COLO829 (cell line): Measurements from ENCODE around the gene SDCCAG8.

Source experiments
- DNase-seq: peaks from one replicate; pipeline ENCODE4 v3.0.0; 2012; ENCODE audit warnings: low spot score

The SDCCAG8 gene

DNA sequence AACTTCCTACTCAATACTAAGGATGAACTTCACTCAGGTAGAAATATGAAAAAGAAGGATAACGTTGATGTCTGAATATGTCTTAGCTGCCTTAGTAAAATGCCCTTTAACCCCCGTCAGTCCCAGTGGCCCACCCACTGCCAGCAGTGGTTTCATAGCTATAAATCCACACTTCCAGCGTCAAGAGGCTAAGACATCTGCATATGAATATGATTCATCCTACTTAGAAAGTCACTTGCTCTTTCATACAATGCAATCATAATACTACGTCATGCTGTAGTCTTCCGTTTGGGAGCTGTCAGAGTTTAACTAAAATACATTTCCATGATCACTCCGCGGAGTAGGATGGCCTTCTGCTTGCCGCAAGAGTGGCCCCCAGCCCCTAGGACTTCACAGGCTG is 247.3 kb downstream of the SDCCAG8 start:
- no peak for DNase-seq

DNA sequence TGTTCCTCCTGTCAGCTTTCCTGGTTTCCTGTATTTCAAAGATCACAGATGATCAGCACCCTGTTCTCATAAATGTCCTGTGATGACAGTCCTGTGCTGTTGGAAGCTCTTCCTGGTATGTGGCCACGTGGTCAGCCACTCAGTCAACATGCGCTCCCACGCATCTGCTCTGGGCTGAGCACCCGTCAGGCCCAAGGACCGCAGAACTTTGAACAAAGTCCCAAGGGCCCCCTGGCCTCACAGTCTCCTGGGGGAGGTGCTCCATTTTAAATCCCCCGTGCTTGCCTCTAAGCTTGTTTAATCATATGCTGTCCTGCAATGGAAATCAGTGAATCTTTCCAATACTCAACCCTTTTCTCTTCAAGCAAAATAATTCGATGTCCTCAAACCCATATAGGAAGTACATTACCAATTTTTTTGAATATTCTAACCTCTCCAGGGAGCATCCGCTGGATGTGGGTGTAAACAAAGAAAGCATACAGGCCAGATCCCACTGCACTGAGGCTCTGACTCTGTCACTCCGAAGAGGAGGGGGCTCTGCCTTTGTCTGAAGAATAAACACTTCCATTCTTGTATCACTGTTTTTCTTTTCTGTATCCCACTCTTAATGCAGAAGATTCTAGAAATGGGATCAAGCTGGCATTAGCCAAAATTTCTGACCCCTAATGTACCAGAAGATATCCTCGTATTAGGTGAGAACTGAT is 250.3 kb downstream of the SDCCAG8 start:
- DNase-seq, result no peak

- no peak for DNase-seq
These were observed 251.3 kb downstream of the SDCCAG8 start for GRCh38 chr1:243507001-243507671.

- DNase-seq, result no peak
These were observed 251.9 kb downstream of the SDCCAG8 start for GRCh38 chr1:243507672-243508302.

GRCh38 chr1:243508303-243508713 is 252.5 kb downstream of the SDCCAG8 start:
- DNase-seq, result no peak

- no peak for DNase-seq
These were observed 253.1 kb downstream of the SDCCAG8 start for GRCh38 chr1:243508943-243509342.

DNA sequence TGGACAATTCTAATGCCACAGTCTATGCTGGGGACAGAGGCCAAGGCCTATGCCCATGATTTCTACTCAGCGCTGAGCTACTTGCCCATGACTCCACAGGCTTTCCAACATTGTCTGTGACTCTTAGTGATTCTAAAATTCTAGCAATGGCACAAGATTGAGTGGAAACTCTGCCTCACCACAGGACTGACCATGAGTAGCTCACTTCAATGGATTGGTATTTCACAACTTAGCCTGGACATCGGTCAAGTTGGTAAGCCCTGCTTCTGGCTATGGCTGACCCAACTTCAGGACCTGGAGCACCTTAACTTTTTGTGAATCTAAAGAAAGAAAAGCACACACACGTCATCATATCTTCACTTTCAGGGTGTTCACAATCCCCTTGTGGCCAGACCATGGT is 255.1 kb downstream of the SDCCAG8 start:
- DNase-seq, result no peak

GRCh38 chr1:243513726-243514491 is 258.1 kb downstream of the SDCCAG8 start:
- DNase-seq, result no peak

DNA sequence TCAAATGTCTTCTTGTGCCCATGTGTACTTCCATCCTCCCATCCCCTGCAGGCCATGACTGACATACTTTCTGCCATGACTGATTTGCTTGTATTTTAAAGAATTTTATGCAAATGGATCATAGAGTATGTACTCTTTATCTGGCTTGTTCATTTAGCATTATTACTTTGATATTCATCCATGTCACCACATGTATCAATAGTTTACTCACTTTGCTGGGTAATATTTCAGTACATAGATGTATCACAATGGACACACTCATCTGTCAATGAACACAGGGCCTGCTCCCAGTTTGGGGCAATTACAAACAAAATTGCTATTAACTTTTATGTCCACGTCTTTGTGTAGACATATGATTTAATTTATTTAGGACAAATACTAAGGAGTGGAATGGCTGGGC is 259.1 kb downstream of the SDCCAG8 start:
- DNase-seq, result no peak

- DNase-seq, result no peak
These were observed 265.0 kb downstream of the SDCCAG8 start for GRCh38 chr1:243520831-243521230.

DNA sequence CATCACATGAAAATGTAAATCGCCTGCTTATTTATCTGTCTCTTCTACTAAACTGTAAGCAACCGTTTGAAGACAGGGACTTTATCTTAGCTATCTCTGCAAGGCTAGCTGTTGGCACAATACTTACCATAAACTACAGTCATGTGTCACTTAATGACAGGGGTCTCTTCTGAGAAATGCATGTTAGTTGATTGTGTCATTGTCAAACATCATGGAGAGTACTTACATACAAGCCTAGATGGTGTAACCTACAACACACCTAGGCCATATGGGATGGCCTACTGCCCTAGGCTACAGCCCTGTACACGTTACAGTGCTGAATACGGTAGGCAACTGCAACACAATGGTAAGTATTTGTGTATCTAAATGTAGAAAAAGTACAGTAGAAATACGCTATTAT is 267.9 kb downstream of the SDCCAG8 start:
- no peak for DNase-seq

GRCh38 chr1:243525085-243525487 is 269.2 kb downstream of the SDCCAG8 start:
- no peak for DNase-seq

DNA sequence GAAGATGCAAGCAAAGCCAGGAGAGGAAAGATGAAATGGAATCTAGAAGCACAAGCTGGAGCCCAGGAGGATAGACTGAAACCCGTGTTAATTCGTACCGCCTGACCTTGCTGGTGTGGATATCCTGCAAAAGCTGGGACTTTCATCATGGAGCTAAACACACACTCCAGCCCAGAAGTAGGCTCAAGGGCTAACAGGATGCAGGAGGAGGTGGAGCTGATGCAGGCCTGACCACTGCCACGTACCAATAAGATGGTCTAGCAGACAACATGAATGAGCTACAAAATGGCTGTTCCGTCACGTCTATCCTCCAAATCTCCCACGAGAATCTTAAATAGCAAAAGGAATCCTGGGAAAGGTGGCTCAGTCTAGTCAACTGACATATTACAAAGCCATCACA is 270.3 kb downstream of the SDCCAG8 start:
- no peak for DNase-seq

DNA sequence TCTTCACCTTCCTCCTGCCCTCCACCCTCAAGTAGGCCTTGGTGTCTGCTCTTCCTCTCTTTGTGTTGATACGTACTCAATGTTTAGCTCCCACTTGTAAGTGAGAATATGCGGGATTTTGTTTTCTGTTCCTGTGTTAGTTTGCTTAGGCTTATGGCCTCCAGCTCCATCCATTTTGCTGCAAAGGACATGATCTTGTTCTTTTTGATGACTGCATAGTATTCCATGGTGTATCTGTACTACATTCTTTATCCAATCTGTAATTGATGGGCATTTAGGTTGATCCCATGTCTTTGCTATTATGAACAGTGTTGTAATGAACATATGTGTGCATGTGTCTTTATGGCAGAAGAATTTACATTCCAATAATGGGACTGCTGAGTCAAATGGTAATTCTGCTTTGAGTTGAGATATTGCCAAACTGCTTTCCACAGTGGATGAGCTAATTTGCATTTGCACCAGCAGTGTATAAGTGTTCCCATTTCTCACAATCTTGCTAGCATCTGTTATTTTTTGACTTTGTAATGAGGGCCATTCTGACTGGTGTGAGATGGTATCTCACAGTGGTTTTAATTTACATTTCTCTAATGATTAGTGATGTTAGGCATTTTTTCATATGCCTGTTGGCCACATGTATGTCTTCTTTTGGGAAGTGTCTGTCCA is 272.7 kb downstream of the SDCCAG8 start:
- no peak for DNase-seq

DNA sequence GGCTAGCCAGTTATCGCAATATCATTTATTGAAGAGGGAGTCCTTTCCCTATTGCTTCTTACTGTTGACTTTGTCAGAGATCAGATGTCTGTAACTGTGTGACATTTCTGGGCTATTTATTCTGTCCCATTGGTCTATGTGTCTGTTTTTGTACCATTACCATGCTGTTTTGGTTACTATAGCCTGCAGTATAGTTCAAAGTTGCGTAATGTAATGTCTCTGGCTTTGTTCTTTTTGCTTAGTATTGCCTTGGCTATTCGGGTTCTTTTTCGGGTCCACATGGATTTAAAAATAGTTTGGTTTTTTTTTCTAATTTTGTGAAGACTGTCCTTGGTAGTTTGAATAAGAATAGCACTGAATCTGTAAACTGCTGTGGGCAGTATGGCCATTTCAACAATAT is 273.7 kb downstream of the SDCCAG8 start:
- DNase-seq, result no peak

DNA sequence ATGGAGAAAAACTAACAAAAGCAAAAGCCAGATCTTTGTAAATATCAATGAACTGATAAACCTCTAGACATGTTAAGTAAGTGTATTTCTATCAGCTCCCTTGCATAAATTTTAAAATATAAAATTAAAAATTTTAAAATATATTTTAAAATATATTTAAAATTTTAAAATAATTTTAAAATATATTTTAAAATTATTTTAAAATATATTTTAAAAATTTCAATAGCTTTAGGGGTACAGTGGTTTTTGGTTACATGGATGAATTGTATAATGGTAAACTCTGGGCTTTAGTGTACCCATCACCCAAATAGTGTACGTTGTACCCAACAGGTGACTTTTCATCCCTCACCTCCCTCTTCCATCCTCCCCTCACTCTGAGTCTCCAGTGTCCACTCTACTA is 279.2 kb downstream of the SDCCAG8 start:
- DNase-seq, result no peak

GRCh38 chr1:243539636-243540035 is 283.8 kb downstream of the SDCCAG8 start:
- no peak for DNase-seq

DNA sequence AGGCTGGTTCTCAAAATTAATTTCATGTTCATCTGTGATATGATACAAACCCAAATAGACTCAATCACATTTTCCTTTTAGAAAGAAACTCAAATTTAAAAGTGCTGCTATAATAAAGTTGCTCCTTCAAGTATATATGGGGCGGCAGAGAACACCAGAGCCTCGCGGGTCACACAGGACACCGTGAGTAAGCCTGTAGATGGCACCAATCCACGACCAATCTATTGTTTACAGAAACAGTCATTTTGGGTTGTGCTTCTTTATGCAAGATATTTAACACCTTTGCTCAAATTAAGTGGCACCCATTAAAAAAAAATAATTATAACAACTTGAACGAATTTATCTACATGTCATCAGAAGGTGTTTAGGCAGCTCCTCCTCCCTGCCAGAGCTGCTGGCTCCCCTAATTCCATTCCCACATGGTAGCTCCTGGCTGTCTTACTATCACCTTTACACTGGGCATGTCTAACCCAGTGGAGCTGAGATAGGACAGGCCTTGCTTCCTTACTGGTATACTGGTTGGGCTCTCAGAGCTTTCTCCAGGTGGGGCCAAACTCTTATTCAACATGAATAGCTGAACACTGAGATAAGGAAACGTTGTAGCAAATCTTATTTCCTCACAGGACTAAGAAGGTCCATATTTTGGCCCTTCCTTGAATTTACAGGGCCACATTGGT is 287.0 kb downstream of the SDCCAG8 start:
- no peak for DNase-seq

DNA sequence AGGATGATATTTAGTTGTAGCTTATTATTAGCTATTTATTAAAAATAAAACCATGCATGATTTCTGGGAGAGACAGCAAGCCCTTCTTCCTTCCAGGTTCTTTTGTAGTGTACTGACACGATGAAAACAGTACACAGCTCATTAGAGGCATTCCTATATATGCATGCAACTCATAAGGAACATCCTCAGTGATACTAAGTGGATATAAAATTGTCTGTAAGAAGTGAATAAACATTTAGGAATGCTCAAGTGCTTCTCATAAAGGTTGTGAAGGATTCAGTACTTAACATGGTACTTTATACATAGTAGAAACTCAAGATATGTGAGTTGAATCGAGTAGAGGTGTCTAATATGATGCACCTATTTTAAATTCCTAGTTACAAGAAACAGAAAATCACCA is 287.7 kb downstream of the SDCCAG8 start:
- no peak for DNase-seq

GRCh38 chr1:243546457-243546856 is 290.6 kb downstream of the SDCCAG8 start:
- no peak for DNase-seq

- DNase-seq, result no peak
These were observed 292.1 kb downstream of the SDCCAG8 start for GRCh38 chr1:243547891-243548290.

DNA sequence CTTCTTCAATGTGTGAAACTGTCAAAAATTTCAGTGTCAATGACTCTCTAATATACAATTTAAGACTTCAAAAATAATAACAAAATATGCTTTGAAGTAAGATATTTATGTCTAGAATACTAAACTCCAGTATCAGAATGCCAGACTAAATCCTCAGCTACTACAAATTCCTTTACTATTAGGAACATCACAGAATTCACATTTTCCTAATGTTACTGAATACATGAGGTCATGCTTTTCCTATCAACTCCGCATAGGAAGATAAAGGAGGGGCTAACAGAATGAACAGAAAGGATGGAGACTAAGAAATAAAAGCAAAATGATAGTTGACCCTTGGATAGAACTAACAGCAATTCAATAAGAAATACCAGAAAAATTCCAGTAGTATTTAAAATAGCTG is 292.7 kb downstream of the SDCCAG8 start:
- no peak for DNase-seq
